Fibroblast of skin of left biceps (primary cell): Measurements from ENCODE around the gene EPHX1.
"Not testable (repeated sequence)": the region's sequence is repeated elsewhere in the genome, so short reads cannot be mapped to it uniquely, and the experiment has no call there.

ENCODE experiments used
- DNase-seq, 2 experiments: peaks; one replicate each; pipeline ENCODE4 v3.0.0-alpha.2; 2013; ENCODE audit warnings: low read depth in 2 of 2

Gene EPHX1

DNA sequence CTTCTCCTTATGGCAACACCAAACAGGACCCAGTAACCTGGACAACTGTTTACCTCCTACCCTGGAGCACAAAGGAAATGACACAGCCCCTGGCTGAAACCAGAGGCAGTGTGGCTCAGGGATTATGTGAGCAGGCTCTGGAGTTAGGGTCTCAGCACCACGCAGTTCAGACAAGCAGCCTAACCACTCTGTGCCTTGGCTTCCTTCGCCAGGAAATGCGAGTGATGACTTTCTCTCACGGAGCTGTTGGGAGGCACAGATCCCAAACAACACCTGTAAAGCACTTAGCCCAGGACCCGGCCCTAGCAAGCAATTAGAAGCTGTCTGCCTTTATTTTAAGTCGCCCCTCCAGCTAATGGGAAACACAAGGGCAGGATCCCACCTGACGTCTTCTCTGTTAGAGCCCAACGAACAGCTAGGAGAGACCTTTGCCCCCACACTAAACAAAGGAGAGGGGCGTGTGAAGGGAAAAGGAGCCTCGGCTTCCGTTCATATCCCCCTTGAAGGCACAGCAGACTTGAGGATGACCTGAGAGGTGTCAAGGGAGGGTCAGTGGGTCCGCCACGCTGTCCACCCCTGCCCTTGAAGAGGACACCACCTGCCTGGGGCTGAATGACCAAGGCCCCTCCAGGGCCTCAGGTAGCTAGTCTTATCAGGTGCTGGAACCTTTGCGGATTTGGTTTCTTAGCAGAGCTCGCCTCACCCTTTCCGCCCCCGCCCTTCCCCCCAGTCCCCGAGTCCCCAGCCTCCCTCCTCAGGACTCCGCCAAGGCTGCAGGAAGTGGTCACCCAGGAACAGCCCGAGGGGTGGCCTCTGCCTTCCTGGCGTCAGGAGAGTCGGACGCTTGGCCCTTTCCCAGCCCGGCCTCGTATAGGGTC, 71.4 kb downstream of the EPHX1 start:
- no peak for DNase-seq

DNA sequence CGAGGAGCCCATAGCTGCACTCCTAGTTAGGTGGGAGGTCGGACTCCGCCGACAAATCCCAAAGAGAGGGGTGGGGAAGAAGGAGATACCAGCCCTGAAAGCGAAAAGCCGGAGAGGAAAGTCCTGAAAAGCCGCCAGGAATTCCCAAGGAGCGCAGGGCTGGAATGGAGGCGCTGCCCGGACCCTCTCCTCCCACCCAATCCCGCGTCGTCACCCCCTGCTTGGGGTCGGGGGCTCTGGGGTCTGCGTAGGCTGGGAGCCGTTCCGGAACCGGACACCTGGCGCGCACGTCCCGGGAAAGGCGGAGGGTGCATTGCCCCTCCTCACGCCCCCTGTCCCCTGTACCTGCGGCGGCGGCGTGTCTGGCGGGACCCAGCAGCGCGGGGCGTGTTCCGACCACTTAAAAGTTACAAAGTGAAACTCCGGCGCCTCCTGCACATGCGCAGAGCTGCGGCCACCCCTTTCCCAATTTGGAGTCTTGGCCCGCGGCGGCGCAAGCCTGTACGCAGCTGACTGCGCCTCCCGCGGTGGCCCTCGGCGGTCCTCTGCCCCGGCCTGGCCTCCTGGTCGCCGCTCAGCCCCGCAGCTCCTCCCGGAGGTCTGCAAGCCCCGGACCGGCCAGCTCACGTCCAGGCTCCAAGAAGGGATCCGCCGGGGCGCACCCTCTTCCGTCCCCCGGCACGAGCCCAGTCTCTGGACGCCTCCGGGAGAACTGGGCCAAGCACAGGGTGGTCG, 72.2 kb downstream of the EPHX1 start, which contains the start of gene TMEM63A:
TMEM63A (minus strand) TSS at position 422 of the 735 bp plus-strand sequence. CDS start 4,800 bp downstream, outside the sequence.
- DNase-seq = peak; percentile 45 to 50

DNA sequence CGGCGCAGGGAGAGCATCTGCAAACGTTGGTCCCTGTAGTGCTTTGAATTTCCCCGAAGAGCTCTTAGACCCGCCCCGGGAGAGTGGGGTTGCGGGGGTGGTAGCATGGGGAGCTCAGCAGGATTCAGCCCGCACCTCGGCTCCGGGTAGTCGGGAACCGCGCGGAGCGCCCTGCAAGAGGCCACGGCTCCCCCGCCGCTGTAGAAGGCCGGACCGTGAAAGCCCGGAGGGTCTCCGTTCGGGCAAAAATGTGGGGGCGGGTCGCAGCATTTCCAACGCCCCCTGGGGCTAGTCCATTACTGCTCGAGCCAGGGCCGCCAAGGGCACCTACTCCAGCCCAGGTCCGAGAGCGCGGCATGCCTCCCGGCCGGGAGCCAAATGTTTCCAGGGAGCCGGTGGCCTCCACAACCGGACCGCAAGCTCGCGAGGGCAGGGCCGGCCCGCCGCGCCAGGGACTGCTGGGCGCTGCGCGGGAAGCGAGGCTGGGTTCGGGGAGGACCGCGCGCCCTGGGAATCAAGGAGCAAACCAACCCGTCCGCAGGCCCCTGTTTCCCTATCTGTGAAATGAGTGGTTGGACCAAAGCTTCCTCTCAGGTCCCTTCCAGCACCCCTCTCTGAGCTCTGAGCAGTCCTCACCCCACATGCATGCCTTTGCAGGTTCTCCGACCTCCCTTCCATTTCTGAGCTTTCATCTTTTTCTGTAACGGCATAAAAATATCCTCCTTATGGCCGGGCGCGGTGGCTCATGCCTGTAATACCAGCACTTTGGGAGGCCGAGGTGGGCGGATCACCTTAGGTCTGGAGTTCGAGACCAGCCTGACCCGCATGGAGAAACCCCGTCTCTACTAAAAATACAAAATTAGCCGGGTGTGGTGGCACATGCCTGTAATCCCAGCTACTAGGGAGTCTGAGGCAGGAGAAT, 73.0 kb downstream of the EPHX1 start:
- DNase-seq = no peak

GRCh38 chr1:225883616-225884265, 73.8 kb downstream of the EPHX1 start:
- DNase-seq = no peak

GRCh38 chr1:225885336-225885735, 75.4 kb downstream of the EPHX1 start:
- no peak for DNase-seq

DNA sequence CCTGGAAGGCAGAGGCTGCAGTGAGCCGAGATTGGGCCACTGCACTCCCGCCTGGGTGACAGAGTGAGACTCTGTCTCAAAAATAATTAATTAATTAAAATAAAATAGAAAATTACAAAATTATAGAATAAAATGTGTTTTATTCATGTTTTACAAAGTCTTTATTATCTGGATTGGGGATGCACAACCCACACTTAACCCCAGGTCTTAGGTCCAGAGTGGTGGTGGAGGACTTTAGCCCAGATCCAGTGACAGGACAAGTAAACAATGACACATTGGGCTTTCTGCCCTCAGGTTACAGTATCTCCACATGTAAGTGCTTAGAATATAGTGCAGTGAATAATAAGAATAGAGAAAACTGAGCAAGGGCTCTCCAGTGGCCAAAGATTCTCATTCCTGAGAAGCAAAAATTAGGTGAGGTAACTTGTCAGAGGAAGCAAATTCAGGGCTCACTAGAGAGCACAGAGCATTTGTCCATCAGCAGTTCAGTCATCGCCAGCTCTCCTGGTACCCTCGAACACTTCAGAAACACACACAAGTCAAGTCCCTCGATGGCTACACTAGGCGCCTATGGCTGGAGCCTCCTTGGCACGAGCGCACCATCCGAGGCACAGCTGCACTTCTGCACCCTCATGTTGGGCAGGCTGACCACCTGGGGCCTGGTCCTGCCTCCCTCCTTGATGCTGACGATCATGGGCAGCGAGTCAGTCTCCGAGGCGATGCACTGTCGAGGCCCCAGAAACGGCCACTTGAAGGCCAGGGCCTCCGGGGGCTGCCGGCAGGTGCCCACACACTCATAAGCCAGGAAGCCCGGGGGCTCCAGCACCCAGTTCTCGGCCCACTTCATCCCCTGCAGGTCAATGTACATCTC, 76.5 kb downstream of the EPHX1 start:
- no peak for DNase-seq

DNA sequence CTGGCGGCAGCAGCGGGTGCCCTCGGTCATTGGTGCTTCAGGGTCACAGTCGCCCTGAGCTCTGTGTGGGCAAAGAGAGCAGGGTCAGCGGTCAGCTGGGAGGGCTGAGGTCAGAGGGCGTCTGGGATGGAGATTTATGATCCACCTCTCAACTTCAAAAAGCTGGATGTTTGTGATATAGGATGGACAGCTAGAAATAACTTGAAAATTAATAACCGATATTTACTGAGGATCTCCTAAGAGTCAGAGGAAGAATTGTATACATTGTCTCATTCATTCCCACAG, 77.0 kb downstream of the EPHX1 start:
- no peak for DNase-seq

- not testable (repeated sequence) for DNase-seq
These were observed 77.8 kb downstream of the EPHX1 start for GRCh38 chr1:225887554-225888288.

- DNase-seq = no peak
These were observed 78.5 kb downstream of the EPHX1 start for GRCh38 chr1:225888289-225888897.

DNA sequence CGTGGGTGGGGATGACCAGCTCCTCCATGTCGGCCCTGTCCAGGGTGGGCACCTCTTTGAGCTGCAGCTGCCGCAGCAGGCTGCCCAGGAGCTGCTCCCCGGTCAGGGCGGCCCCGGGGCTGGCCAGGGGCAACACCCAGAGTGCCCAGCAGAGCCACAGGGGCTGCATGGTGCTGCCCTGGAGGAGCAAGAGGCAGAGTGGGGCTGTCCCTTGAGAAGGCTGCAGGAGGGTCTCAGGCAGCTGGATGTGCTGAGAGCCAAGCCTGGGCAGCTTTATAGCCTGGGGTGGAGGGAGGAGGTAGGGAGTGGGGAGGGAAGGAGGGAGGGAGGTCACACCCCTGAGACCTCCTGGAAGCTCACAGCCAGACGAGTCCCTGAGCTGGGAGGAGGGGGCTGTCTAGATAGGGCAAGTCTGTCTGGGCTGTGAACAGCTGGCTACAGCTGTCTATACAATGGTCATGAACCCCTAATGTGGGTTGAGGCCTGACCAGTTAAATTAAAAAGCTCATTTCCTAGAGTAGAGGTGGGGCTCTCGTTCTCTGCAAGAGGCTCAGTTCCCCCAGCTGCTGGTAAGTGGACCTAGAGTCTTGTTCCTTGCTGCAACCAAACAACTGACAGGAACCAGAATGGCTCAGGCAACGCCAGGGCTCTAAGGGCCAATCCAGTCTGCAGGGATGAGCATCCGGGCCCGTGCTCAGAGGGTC, 79.1 kb downstream of the EPHX1 start, which contains the start of gene LEFTY1:
LEFTY1 (minus strand) TSS at position 249 of the 704 bp plus-strand sequence; CDS start at position 169, 80 bp downstream.
- no peak for DNase-seq

GRCh38 chr1:225889743-225890142, 79.8 kb downstream of the EPHX1 start:
- no peak for DNase-seq

- no peak for DNase-seq
These were observed 80.7 kb downstream of the EPHX1 start for GRCh38 chr1:225890346-225891228.

GRCh38 chr1:225891229-225891972, 81.5 kb downstream of the EPHX1 start:
- no peak for DNase-seq

GRCh38 chr1:225892307-225892706, 82.4 kb downstream of the EPHX1 start:
- no peak for DNase-seq
